Omental fat pad (tissue), 4 donors: ENCODE data around the gene ZNF521. TPM values are rescaled to one million over a fixed set of nuclear protein-coding genes. Genes with fewer than 3 reads are reported as not detected.

Source experiments
- ATAC-seq: fragments of 150-250 bp; one replicate; pipeline ENCODE4 v1.9.1; 2016; ENCODE audit warnings: mild to moderate bottlenecking, moderate library complexity; ENCODE audit not compliant: low FRiP score
- DNase-seq: peaks from one replicate; pipeline ENCODE4 v3.0.0-alpha.2; 2019; ENCODE audit warnings: low spot score
- CTCF ChIP-seq, 3 donors: fragments of 450-650 bp; IDR thresholded peaks; one replicate each; pipeline ENCODE4 v1.5.1; 2016 to 2017; ENCODE audit warnings: antibody characterized with exemption in 3 of 3, mild to moderate bottlenecking in 3 of 3, moderate library complexity in 2 of 3
- total RNA-seq, 4 donors: library from RNA; depleted of rRNA; stranded (reverse); fragments of >200 nt; gene quantifications; one replicate each; pipeline ENCODE4 v1.1.0, GENCODE V29; 2016

ZNF521 gene
- total RNA-seq, 4 donors from 2014 or later, result 15.0 to 79.9 (median 28.1) TPM

GRCh38 chr18:25055076-25055475, 296.9 kb downstream of the ZNF521 start:
- DNase-seq (no peak), ATAC-seq (no peak)
- TF ChIP-seq CTCF (IDR thresholded peaks at IDR 0.05), result no peak

GRCh38 chr18:25053466-25053865, 298.5 kb downstream of the ZNF521 start:
- TF ChIP-seq CTCF (IDR thresholded peaks at IDR 0.05), result no peak
- ATAC-seq (no peak), DNase-seq (no peak)

- ATAC-seq, result no peak
- DNase-seq, result no peak
Measured at GRCh38 chr18:25052511-25052921, 299.4 kb downstream of the ZNF521 start.

GRCh38 chr18:25050605-25051004, 301.4 kb downstream of the ZNF521 start:
- no peak for DNase-seq
- TF ChIP-seq CTCF (IDR thresholded peaks at IDR 0.05), result no peak
- no peak for ATAC-seq

More at GRCh38 chr18:25052511-25052921, 299.4 kb downstream of the ZNF521 start:
- TF ChIP-seq CTCF (IDR thresholded peaks at IDR 0.05), result no peak

GRCh38 chr18:25047983-25048382, 304.0 kb downstream of the ZNF521 start:
- no peak for TF ChIP-seq CTCF (IDR thresholded peaks at IDR 0.05)
- ATAC-seq (no peak), DNase-seq (no peak)

GRCh38 chr18:25047421-25047820, 304.5 kb downstream of the ZNF521 start:
- ATAC-seq, result no peak
- no peak for DNase-seq
- TF ChIP-seq CTCF (IDR thresholded peaks at IDR 0.05), result no peak

GRCh38 chr18:25044694-25045093, 307.3 kb downstream of the ZNF521 start:
- DNase-seq, result no peak
- TF ChIP-seq CTCF (IDR thresholded peaks at IDR 0.05), result no peak
- no peak for ATAC-seq
